Neutrophil (primary cell): ENCODE data around the gene LHX1.

ENCODE experiments used
- H3K27ac ChIP-seq: fragments of 200-600 bp; sonication (generic); 2 replicates; pipeline ENCODE4 v1.5.1; 2016; ENCODE audit warnings: mild to moderate bottlenecking, moderate library complexity
- H3K27me3 ChIP-seq: fragments of 200-600 bp; sonication (generic); 2 replicates; pipeline ENCODE4 v1.6.0; 2016; ENCODE audit warnings: mild to moderate bottlenecking
- H3K36me3 ChIP-seq: fragments of 200-600 bp; sonication (generic); 2 replicates; pipeline ENCODE4 v1.5.1; 2017
- H3K4me1 ChIP-seq, 2 experiments: fragments of 200-600 bp in 1 of 2; sonication (generic) in 1 of 2; 1 replicate in 1 of 2; 2 replicates in 1 of 2; pipeline versions ENCODE4 v1.5.1 to v1.6.1; 2013 to 2016; ENCODE audit warnings: low read depth in 1 of 2, low read length in 1 of 2, mild to moderate bottlenecking in 1 of 2, moderate library complexity in 1 of 2; ENCODE audit not compliant: control insufficient read depth in 1 of 2, insufficient read depth in 1 of 2
- H3K4me3 ChIP-seq, 2 experiments: fragments of 200-600 bp in 1 of 2; sonication (generic) in 1 of 2; 1 replicate in 1 of 2; 2 replicates in 1 of 2; pipeline ENCODE4 v1.5.1; 2013 to 2016; ENCODE audit warnings: low read depth in 1 of 2, low read length in 1 of 2, mild to moderate bottlenecking in 1 of 2, moderate library complexity in 1 of 2
- H3K9me3 ChIP-seq: fragments of 200-600 bp; sonication (generic); 2 replicates; pipeline ENCODE4 v1.5.1; 2016
- TF ChIP-seq, protein P1 (sequence below): fragments of 200-600 bp; sonication (generic); IDR thresholded peaks from 2 replicates; pipeline ENCODE4 v1.5.1; 2016; ENCODE audit warnings: antibody characterized with exemption

The LHX1 gene

GRCh38 chr17:36901506-36901905 lies 35.8 kb upstream of the LHX1 start:
- no peaks in the 10 kb centered on the region for H3K36me3 ChIP-seq
- H3K9me3 ChIP-seq, result no peaks in the 10 kb centered on the region
- TF ChIP-seq, protein P1, sequence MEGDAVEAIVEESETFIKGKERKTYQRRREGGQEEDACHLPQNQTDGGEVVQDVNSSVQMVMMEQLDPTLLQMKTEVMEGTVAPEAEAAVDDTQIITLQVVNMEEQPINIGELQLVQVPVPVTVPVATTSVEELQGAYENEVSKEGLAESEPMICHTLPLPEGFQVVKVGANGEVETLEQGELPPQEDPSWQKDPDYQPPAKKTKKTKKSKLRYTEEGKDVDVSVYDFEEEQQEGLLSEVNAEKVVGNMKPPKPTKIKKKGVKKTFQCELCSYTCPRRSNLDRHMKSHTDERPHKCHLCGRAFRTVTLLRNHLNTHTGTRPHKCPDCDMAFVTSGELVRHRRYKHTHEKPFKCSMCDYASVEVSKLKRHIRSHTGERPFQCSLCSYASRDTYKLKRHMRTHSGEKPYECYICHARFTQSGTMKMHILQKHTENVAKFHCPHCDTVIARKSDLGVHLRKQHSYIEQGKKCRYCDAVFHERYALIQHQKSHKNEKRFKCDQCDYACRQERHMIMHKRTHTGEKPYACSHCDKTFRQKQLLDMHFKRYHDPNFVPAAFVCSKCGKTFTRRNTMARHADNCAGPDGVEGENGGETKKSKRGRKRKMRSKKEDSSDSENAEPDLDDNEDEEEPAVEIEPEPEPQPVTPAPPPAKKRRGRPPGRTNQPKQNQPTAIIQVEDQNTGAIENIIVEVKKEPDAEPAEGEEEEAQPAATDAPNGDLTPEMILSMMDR, result no peak
- no peaks in the 10 kb centered on the region for H3K4me1 ChIP-seq
- H3K27ac ChIP-seq, result no peak overlapping the region
- H3K4me3 ChIP-seq, result no peak overlapping the region
- H3K27me3 ChIP-seq, result peaks cover 36% of the 10 kb centered on the region

DNA sequence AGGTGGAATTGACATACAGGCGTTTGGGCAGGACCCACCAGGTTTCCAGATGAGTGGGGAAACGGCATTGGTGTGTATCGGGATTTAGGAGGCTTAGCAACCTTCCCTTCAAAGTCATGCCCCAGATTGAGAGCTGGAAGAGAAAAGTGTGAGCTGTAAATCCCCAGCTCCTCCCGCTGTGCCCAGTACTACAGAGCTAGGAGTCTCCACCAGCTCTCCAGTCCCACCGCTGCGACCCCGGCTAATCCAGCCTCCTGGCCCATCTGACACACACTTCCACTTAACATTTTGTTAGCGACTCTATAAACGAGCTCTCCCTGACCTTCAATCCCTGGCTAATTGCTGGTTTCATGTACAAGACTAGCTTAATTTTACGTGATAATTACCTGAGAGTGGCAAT lies 29.9 kb upstream of the LHX1 start:
- H3K4me1 ChIP-seq, result no peaks in the 10 kb centered on the region
- TF ChIP-seq, protein P1, result no peak
- no peaks in the 10 kb centered on the region for H3K9me3 ChIP-seq
- no peak overlapping the region for H3K4me3 ChIP-seq
- peaks cover 77% of the 10 kb centered on the region for H3K27me3 ChIP-seq
- H3K36me3 ChIP-seq, result no peaks in the 10 kb centered on the region
- no peak overlapping the region for H3K27ac ChIP-seq

DNA sequence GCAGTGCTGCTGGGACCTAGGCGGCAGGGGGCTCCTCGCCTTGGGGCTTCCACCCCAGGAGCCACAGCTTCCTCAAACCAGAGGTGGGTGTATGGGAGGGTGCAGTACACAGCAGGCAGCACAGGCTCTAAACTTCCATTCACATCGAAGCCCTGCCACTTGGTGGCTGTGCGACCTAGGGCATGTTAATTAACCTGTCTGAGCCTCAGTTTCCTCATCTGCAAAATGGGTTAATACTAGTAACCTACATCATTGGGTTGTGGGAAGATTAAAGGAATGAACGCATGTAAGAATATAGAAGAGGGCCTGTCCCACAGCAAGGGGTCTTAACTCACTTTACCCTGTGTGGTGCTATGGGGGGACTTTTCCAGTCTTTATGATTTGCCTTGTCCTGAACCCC lies 26.8 kb upstream of the LHX1 start:
- TF ChIP-seq, protein P1, result no peak
- no peak overlapping the region for H3K4me3 ChIP-seq
- no peak overlapping the region for H3K27ac ChIP-seq
- H3K36me3 ChIP-seq, result no peaks in the 10 kb centered on the region
- H3K27me3 ChIP-seq, result peaks cover 85% of the 10 kb centered on the region
- no peaks in the 10 kb centered on the region for H3K9me3 ChIP-seq
- no peaks in the 10 kb centered on the region for H3K4me1 ChIP-seq

DNA sequence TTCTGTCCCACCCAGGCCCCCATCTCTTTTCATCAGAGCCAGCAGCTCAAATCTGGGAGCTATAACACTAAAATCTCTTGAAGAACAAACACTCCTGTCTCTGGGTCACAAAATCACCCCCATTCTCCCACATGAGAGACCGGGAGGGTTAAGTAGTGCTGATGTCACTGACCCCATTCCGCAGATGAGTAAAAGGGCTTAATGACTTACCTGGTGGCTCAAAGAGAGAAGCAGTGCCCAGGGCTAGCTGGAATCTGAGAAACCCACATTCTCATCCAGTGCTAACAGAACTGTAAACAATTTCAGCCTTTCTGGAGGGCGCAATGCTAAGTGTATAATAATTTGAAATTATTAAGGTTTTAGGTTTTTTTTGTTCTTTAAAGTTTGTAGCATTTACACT lies 26.3 kb upstream of the LHX1 start:
- Histone ChIP-seq H3K9me3 (no peaks in the 10 kb centered on the region), H3K36me3 (no peaks in the 10 kb centered on the region), H3K27me3 (peaks cover 88% of the 10 kb centered on the region), H3K4me3 (no peak overlapping the region), H3K27ac (no peak overlapping the region), H3K4me1 (no peaks in the 10 kb centered on the region)
- TF ChIP-seq, protein P1, result no peak

DNA sequence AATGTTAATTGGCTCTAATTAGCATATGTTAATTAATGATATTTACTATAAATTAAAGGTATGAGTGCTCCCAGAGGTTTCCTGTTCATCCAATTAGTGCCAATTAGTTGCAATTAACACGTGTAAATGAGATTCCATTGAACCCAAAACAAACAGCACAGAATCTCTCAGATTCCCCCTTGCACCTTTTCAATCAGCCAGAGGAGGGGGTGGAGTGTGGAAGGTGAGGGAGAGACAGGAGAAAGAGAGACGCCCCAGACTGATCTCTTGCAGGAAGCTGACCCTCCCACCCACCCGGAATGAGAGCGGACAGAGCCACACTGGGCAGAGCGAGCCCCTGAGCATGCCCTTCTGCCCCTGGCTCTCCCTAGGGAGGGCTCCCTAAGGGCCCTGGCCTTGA lies 24.1 kb upstream of the LHX1 start:
- Histone ChIP-seq H3K27ac (no peak overlapping the region), H3K36me3 (no peaks in the 10 kb centered on the region), H3K27me3 (peaks cover 91% of the 10 kb centered on the region), H3K4me1 (no peaks in the 10 kb centered on the region), H3K4me3 (no peak overlapping the region), H3K9me3 (no peaks in the 10 kb centered on the region)
- TF ChIP-seq, protein P1, result no peak

- no peaks in the 10 kb centered on the region for H3K9me3 ChIP-seq
- no peak overlapping the region for H3K27ac ChIP-seq
- no peaks in the 10 kb centered on the region for H3K36me3 ChIP-seq
- TF ChIP-seq, protein P1, result no peak
- no peaks in the 10 kb centered on the region for H3K4me1 ChIP-seq
- peaks cover 93% of the 10 kb centered on the region for H3K27me3 ChIP-seq
- H3K4me3 ChIP-seq, result no peak overlapping the region
Measured at GRCh38 chr17:36918211-36918691, 19.0 kb upstream of the LHX1 start.
